ENCODE measurements around the gene TPPP3.

- TF ChIP-seq TEAD4 (IDR thresholded peaks at IDR 0.05; ENCODE audit: borderline replicate concordance, insufficient read depth): no peak
- TF ChIP-seq, protein P1, sequence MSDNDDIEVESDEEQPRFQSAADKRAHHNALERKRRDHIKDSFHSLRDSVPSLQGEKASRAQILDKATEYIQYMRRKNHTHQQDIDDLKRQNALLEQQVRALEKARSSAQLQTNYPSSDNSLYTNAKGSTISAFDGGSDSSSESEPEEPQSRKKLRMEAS (IDR thresholded peaks at IDR 0.05; ENCODE audit: low read depth): no peak
- TF ChIP-seq, protein P2, sequence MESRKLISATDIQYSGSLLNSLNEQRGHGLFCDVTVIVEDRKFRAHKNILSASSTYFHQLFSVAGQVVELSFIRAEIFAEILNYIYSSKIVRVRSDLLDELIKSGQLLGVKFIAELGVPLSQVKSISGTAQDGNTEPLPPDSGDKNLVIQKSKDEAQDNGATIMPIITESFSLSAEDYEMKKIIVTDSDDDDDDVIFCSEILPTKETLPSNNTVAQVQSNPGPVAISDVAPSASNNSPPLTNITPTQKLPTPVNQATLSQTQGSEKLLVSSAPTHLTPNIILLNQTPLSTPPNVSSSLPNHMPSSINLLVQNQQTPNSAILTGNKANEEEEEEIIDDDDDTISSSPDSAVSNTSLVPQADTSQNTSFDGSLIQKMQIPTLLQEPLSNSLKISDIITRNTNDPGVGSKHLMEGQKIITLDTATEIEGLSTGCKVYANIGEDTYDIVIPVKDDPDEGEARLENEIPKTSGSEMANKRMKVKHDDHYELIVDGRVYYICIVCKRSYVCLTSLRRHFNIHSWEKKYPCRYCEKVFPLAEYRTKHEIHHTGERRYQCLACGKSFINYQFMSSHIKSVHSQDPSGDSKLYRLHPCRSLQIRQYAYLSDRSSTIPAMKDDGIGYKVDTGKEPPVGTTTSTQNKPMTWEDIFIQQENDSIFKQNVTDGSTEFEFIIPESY (IDR thresholded peaks at IDR 0.05; ENCODE audit: borderline replicate concordance, low read depth): no peak
- no peak for TF ChIP-seq SIN3A (IDR thresholded peaks at IDR 0.05; ENCODE audit: borderline replicate concordance, low read depth, low read length)
- TF ChIP-seq CTCF (IDR thresholded peaks at IDR 0.05): no peak
- no peak for TF ChIP-seq RAD21 (IDR thresholded peaks at IDR 0.05; ENCODE audit: low read length)
- TF ChIP-seq EP300 (IDR thresholded peaks at IDR 0.05; ENCODE audit: borderline replicate concordance in 1 of 2, low read depth in 1 of 2, low read length in 1 of 2): no peak
These were observed 30.4 kb upstream of the TPPP3 start for GRCh38 chr16:67423611-67424260.
